Astrocyte of the hippocampus (primary cell): ENCODE data around the gene RUFY3.
A peak's percentile ranks its signal among the peaks of the same experiment; 100 is the strongest.
"Not testable (repeated sequence)": the region's sequence is repeated elsewhere in the genome, so short reads cannot be mapped to it uniquely, and the experiment has no call there.

Source experiments
- DNase-seq: peaks from one replicate; pipeline ENCODE4 v3.0.0; 2011; ENCODE audit warnings: low read depth, low spot score

Gene RUFY3

GRCh38 chr4:70840137-70840536, 118.4 kb downstream of the RUFY3 start:
- DNase-seq: peak; percentile 31

GRCh38 chr4:70840631-70841030, 118.9 kb downstream of the RUFY3 start:
- DNase-seq: not testable (repeated sequence)

- no peak for DNase-seq
These were observed 119.4 kb downstream of the RUFY3 start for GRCh38 chr4:70841211-70841610.

GRCh38 chr4:70841951-70842350, 120.2 kb downstream of the RUFY3 start:
- DNase-seq: no peak

- no peak for DNase-seq
These were observed 121.1 kb downstream of the RUFY3 start for GRCh38 chr4:70842761-70843435.

GRCh38 chr4:70844180-70844579, 122.4 kb downstream of the RUFY3 start:
- no peak for DNase-seq

- DNase-seq: no peak
These were observed 127.5 kb downstream of the RUFY3 start for GRCh38 chr4:70849291-70849690.

GRCh38 chr4:70855464-70855863, 133.7 kb downstream of the RUFY3 start:
- peak; percentile 48 for DNase-seq
